ENCODE measurements around the gene TREM1. TPM values are rescaled to one million over a fixed set of nuclear protein-coding genes. Genes with fewer than 3 reads are reported as not detected.

Gene TREM1
- polyA plus RNA-seq, 1 donor (not counting 4 experiments of a cell fraction or from before 2014, with no cell fraction given) = not detected

- no peak overlapping the region for H3K4me2 ChIP-seq (ENCODE audit: control insufficient read depth, extremely low read depth, insufficient read depth, low read depth, low read length)
- H3K9ac ChIP-seq (ENCODE audit: control insufficient read depth, extremely low read depth, insufficient read depth, low read length) = no peak overlapping the region
- no peak overlapping the region for H2AFZ ChIP-seq (ENCODE audit: control insufficient read depth, low read length)
- H3K27me3 ChIP-seq (ENCODE audit: control insufficient read depth, extremely low read depth, insufficient read depth, low read length) = peaks cover 9% of the 10 kb centered on the region
- H3K4me1 ChIP-seq (ENCODE audit: control insufficient read depth, extremely low read depth, insufficient read depth, low read length) = no peaks in the 10 kb centered on the region
- H3K36me3 ChIP-seq (ENCODE audit: control insufficient read depth in 2 of 2, extremely low read depth in 1 of 2, insufficient read depth in 2 of 2, low read length in 2 of 2) = no peaks in the 10 kb centered on the region
- no peak for TF ChIP-seq EZH2 (IDR thresholded peaks at IDR 0.05; ENCODE audit: low read length)
- TF ChIP-seq, protein P1, sequence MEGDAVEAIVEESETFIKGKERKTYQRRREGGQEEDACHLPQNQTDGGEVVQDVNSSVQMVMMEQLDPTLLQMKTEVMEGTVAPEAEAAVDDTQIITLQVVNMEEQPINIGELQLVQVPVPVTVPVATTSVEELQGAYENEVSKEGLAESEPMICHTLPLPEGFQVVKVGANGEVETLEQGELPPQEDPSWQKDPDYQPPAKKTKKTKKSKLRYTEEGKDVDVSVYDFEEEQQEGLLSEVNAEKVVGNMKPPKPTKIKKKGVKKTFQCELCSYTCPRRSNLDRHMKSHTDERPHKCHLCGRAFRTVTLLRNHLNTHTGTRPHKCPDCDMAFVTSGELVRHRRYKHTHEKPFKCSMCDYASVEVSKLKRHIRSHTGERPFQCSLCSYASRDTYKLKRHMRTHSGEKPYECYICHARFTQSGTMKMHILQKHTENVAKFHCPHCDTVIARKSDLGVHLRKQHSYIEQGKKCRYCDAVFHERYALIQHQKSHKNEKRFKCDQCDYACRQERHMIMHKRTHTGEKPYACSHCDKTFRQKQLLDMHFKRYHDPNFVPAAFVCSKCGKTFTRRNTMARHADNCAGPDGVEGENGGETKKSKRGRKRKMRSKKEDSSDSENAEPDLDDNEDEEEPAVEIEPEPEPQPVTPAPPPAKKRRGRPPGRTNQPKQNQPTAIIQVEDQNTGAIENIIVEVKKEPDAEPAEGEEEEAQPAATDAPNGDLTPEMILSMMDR (optimal IDR thresholded peaks at IDR 0.05 in 1 of 3, IDR thresholded peaks at IDR 0.05 in 1 of 3, conservative IDR thresholded peaks at IDR 0.05 in 1 of 3; ENCODE audit: extremely low read depth in 1 of 3, insufficient read depth in 2 of 3, low read length in 3 of 3) = no peak
- DNase-seq (ENCODE audit: low read depth, low spot score) (no peak), FAIRE-seq (no peak)
- dilution Hi-C loops (cut with MboI; ENCODE audit: extremely low pct_ligation_motif_present, low sequenced_read_pairs) = no loop called here
- no peaks in the 10 kb centered on the region for H3K9me1 ChIP-seq (ENCODE audit: control insufficient read depth, extremely low read depth, insufficient read depth, low read length)
- H4K20me1 ChIP-seq (ENCODE audit: control insufficient read depth, extremely low read depth, insufficient read depth, low read length) = no peaks in the 10 kb centered on the region
- H3K27ac ChIP-seq (ENCODE audit: control insufficient read depth, insufficient read depth, low read length) = no peak overlapping the region
- H3K9me3 ChIP-seq (ENCODE audit: control insufficient read depth, low read depth, low read length) = no peaks in the 10 kb centered on the region
- H3K4me3 ChIP-seq (ENCODE audit: control insufficient read depth in 2 of 3, extremely low read depth in 1 of 3, insufficient read depth in 2 of 3, low read depth in 1 of 3, low read length in 3 of 3) = no peak overlapping the region
- H3K79me2 ChIP-seq (ENCODE audit: control insufficient read depth, insufficient read depth, low read length) = no peaks in the 10 kb centered on the region
These were observed 30.1 kb downstream of the TREM1 start for GRCh38 chr6:41256383-41256782.

GRCh38 chr6:41255638-41256246, 30.7 kb downstream of the TREM1 start:
- dilution Hi-C loops (cut with MboI; ENCODE audit: extremely low pct_ligation_motif_present, low sequenced_read_pairs) = no loop called here
- no peaks in the 10 kb centered on the region for H4K20me1 ChIP-seq (ENCODE audit: control insufficient read depth, extremely low read depth, insufficient read depth, low read length)
- H3K4me3 ChIP-seq (ENCODE audit: control insufficient read depth in 2 of 3, extremely low read depth in 1 of 3, insufficient read depth in 2 of 3, low read depth in 1 of 3, low read length in 3 of 3) = no peak overlapping the region
- TF ChIP-seq, protein P1 (optimal IDR thresholded peaks at IDR 0.05 in 1 of 3, IDR thresholded peaks at IDR 0.05 in 1 of 3, conservative IDR thresholded peaks at IDR 0.05 in 1 of 3; ENCODE audit: extremely low read depth in 1 of 3, insufficient read depth in 2 of 3, low read length in 3 of 3) = no peak
- no peak for TF ChIP-seq EZH2 (IDR thresholded peaks at IDR 0.05; ENCODE audit: low read length)
- DNase-seq (ENCODE audit: low read depth, low spot score) (no peak), FAIRE-seq (no peak)
- no peaks in the 10 kb centered on the region for H3K36me3 ChIP-seq (ENCODE audit: control insufficient read depth in 2 of 2, extremely low read depth in 1 of 2, insufficient read depth in 2 of 2, low read length in 2 of 2)
- no peaks in the 10 kb centered on the region for H3K79me2 ChIP-seq (ENCODE audit: control insufficient read depth, insufficient read depth, low read length)
- no peak overlapping the region for H3K9ac ChIP-seq (ENCODE audit: control insufficient read depth, extremely low read depth, insufficient read depth, low read length)
- H3K4me2 ChIP-seq (ENCODE audit: control insufficient read depth, extremely low read depth, insufficient read depth, low read depth, low read length) = no peak overlapping the region
- H3K4me1 ChIP-seq (ENCODE audit: control insufficient read depth, extremely low read depth, insufficient read depth, low read length) = no peaks in the 10 kb centered on the region
- no peak overlapping the region for H2AFZ ChIP-seq (ENCODE audit: control insufficient read depth, low read length)
- H3K27ac ChIP-seq (ENCODE audit: control insufficient read depth, insufficient read depth, low read length) = no peak overlapping the region
- H3K27me3 ChIP-seq (ENCODE audit: control insufficient read depth, extremely low read depth, insufficient read depth, low read length) = peaks cover 16% of the 10 kb centered on the region
- no peaks in the 10 kb centered on the region for H3K9me3 ChIP-seq (ENCODE audit: control insufficient read depth, low read depth, low read length)
- no peaks in the 10 kb centered on the region for H3K9me1 ChIP-seq (ENCODE audit: control insufficient read depth, extremely low read depth, insufficient read depth, low read length)
